ENCODE data around the gene SLC9A9.

The SLC9A9 gene

DNA sequence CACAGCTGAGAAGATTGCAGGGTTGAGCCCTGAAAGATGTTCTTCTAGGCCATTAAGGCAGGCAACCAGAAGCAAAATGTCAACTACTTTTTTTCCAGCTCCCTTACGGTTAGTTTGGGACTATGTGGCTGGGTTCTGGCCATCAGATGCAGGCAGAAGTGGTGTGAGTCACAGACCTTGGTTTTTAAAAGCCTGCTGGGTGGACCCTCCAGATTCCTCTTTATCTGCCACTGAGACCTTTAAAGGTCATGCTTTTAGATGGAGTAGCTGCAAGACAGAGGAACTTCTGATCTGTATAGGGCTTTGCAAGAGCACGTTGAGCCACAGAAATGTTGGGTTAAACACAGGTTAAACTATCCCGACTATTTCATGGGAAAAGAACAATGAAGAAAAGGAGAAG, 625.8 kb downstream of the SLC9A9 start:
- DNase-seq (ENCODE audit: low spot score), result no peak
- TF ChIP-seq, protein P1, sequence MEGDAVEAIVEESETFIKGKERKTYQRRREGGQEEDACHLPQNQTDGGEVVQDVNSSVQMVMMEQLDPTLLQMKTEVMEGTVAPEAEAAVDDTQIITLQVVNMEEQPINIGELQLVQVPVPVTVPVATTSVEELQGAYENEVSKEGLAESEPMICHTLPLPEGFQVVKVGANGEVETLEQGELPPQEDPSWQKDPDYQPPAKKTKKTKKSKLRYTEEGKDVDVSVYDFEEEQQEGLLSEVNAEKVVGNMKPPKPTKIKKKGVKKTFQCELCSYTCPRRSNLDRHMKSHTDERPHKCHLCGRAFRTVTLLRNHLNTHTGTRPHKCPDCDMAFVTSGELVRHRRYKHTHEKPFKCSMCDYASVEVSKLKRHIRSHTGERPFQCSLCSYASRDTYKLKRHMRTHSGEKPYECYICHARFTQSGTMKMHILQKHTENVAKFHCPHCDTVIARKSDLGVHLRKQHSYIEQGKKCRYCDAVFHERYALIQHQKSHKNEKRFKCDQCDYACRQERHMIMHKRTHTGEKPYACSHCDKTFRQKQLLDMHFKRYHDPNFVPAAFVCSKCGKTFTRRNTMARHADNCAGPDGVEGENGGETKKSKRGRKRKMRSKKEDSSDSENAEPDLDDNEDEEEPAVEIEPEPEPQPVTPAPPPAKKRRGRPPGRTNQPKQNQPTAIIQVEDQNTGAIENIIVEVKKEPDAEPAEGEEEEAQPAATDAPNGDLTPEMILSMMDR (IDR thresholded peaks at IDR 0.05; ENCODE audit: extremely low read depth, missing control alignments), result no peak

DNA sequence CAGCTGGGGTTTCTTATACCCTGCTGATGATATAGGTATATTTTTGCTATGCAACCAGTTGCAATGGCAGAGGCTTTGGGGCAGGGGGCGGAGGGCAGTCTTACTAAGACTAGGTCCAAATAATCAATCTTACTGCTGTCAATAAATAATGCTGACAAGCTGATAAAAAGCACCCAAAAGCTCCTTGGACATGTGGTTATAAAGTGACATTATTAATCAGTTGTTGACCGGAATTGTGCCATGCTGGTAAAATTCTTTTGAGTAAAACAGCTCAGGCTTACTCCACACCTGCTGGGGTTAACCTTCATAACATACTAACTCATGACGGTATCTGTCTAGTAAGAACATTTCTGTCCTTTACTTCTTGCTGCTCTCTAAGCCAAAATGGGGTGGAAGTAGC, 626.8 kb downstream of the SLC9A9 start:
- TF ChIP-seq, protein P1 (IDR thresholded peaks at IDR 0.05; ENCODE audit: extremely low read depth, missing control alignments), result no peak
- no peak for DNase-seq (ENCODE audit: low spot score)

DNA sequence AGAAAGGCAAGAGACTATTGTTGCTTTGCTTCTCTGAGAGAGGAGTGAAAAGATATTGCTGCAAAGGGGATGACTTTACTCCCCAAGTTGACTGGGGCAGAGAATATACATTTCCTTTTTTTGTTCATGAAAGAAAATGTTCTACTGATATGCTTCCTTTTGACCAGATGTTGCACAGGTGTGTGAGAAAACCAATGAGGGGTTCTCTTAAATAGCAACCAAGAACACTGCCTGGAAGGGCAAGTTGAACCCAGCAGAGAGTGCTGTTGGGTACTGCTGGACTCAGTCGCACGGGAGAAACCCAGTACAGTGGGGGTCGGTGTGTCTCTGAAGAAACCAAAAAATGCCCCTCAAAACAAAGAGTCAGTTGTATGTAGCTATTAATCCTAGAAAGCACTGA, 627.5 kb downstream of the SLC9A9 start:
- TF ChIP-seq, protein P1 (IDR thresholded peaks at IDR 0.05; ENCODE audit: extremely low read depth, missing control alignments), result no peak
- no peak for DNase-seq (ENCODE audit: low spot score)

DNA sequence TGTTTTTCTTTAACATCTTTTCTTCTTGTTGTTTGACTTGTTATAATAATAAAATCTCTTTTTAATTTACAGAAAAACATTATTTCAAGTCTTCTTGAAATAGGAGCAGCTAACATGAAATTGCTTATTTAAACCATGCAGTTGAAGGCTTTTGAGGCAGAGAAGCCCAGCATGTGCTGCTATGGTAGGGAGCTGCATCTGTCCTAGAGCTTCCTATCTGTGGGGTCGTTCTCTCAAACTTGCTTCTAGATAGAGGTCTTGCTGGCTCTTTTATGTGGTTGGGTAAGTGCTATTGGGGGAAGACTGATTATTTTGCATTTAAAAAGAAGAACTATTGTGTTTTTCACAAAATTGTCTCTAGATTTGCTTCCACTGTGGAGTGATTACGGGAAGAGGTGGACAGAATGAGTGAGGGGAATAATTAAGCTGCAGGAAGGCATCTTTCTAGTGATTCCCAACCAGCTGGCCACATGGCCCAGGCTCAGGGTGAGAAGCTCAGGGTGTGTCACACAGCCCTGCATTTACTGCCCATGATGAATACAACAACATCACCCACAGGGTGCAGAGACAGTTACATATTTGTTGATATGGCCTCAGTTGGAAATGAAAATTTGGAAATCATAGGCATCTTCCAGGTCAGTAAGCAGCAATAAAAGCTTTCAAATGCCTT, 630.0 kb downstream of the SLC9A9 start:
- DNase-seq (ENCODE audit: low spot score), result no peak
- TF ChIP-seq, protein P1 (IDR thresholded peaks at IDR 0.05; ENCODE audit: extremely low read depth, missing control alignments), result no peak

DNA sequence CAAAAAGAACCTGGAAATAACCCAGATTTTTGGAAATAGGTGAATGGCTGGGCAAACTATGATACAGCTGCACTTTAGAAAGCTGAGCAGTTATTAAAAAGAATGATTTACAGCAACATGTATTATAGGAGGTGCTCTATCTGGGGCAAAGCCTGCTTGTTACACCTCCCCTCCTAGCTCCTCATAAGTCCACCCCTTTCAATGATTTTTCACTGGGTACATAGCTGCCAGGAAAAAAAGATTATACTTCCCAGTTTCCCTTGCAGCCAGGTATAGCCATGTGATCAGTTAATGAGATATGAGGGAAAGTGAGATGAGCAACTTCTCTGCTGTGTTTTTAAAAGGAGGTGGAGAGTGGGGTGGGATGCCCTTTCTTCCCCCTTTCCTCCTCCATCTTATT, 631.0 kb downstream of the SLC9A9 start:
- TF ChIP-seq, protein P1 (IDR thresholded peaks at IDR 0.05; ENCODE audit: extremely low read depth, missing control alignments), result no peak
- no peak for DNase-seq (ENCODE audit: low spot score)

DNA sequence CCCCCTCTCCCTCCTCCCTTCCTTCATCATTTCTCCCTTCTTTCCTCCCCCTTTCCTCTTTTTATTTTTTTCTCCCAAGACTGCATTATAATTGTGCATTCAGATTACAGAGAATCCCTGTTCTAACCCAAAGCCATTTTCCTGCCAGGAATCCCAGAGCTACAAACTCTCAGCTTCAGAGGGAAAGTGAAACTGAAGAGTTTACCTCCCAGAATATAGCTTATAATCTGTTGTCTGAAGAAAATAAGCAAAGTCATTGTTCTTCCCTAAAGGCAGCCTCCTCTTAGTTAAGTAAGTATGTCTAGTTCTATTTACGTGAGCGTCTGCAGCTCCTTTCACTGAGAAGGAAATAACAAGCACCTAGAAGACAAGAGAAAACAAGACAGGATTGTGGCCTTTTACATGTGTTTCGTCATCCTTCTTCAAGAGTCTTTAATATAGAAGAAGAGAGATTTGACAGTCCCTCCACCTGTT, 631.5 kb downstream of the SLC9A9 start:
- TF ChIP-seq, protein P1 (IDR thresholded peaks at IDR 0.05; ENCODE audit: extremely low read depth, missing control alignments), result no peak

More for the DNA sequence above, 631.5 kb downstream of the SLC9A9 start:
- no peak for DNase-seq (ENCODE audit: low spot score)

Measured in GM20000 (cell line).